Measurements from ENCODE around the gene TBX2. TPM values are rescaled to one million over a fixed set of nuclear protein-coding genes. Genes with fewer than 3 reads are reported as not detected.

TBX2 gene
- total RNA-seq, 1 donor from 2014 or later, result 16.1 TPM

GRCh38 chr17:61457226-61457983 is 57.8 kb downstream of the TBX2 start:
- no peak for TF ChIP-seq CTCF (conservative IDR thresholded peaks at IDR 0.05)
- Mint-ChIP-seq H3K36me3 (ENCODE audit: low read depth) (peaks cover 3% of the 10 kb centered on the region), H3K27me3 (ENCODE audit: low read depth) (peaks cover 98% of the 10 kb centered on the region), H3K9me3 (no peaks in the 10 kb centered on the region), H3K4me1 (peaks cover 40% of the 10 kb centered on the region), H3K4me3 (peak overlapping the region; percentile 31), H3K27ac (ENCODE audit: unreplicated experiment) (no peak overlapping the region)
- DNase-seq (ENCODE audit: low read depth, low spot score), result no peak

- DNase-seq (ENCODE audit: low read depth, low spot score), result no peak
- Mint-ChIP-seq H3K9me3 (no peaks in the 10 kb centered on the region), H3K4me3 (no peak overlapping the region), H3K36me3 (ENCODE audit: low read depth) (peaks cover 3% of the 10 kb centered on the region), H3K27me3 (ENCODE audit: low read depth) (peaks cover 98% of the 10 kb centered on the region), H3K4me1 (peaks cover 40% of the 10 kb centered on the region), H3K27ac (ENCODE audit: unreplicated experiment) (no peak overlapping the region)
- no peak for TF ChIP-seq CTCF (conservative IDR thresholded peaks at IDR 0.05)
Observed at GRCh38 chr17:61458000-61458399, 58.4 kb downstream of the TBX2 start.

GRCh38 chr17:61458421-61459141 is 58.9 kb downstream of the TBX2 start:
- no peak for TF ChIP-seq CTCF (conservative IDR thresholded peaks at IDR 0.05)
- Mint-ChIP-seq H3K9me3 (no peaks in the 10 kb centered on the region), H3K4me1 (peaks cover 40% of the 10 kb centered on the region), H3K27ac (ENCODE audit: unreplicated experiment) (no peak overlapping the region), H3K4me3 (no peak overlapping the region), H3K36me3 (ENCODE audit: low read depth) (peaks cover 3% of the 10 kb centered on the region), H3K27me3 (ENCODE audit: low read depth) (peaks cover 98% of the 10 kb centered on the region)
- DNase-seq (ENCODE audit: low read depth, low spot score), result no peak

Other genes with a start within 250 kb of the TBX2 start
- gene TBX4, start 52.6 kb downstream of the TBX2 start, total RNA-seq, result not detected in 2 replicates
- gene NACA2, start 191.4 kb downstream of the TBX2 start, total RNA-seq, result not detected in 2 replicates

Measured in neural crest cell (in vitro differentiated cells).